GM23338 (cell line): ENCODE results near the gene IL1F10. TPM values are rescaled to one million over a fixed set of nuclear protein-coding genes. Genes with fewer than 3 reads are reported as not detected.
A peak's percentile ranks its signal among the peaks of the same experiment; 100 is the strongest.

ENCODE experiments used
- ATAC-seq: fragments of 200-7000 bp; cut with Tn5 transposase; 3 replicates; pipeline ENCODE4 v1.9.1; 2020
- DNase-seq: peaks from one replicate; pipeline ENCODE4 v3.0.0-alpha.2; 2015; ENCODE audit warnings: low spot score
- H2AFZ ChIP-seq: fragments of 200-600 bp; sonication (generic); 2 replicates; pipeline ENCODE4 v1.8.0; 2016; ENCODE audit warnings: antibody characterized with exemption, mild to moderate bottlenecking, moderate library complexity
- H3F3A ChIP-seq: fragments of 200-600 bp; sonication (generic); replicated peaks from 2 replicates; pipeline ENCODE4 v1.8.0; 2017; ENCODE audit warnings: antibody characterized with exemption, mixed run types, low read depth
- H3K27ac ChIP-seq: fragments of 200-600 bp; sonication (generic); 2 replicates; pipeline ENCODE4 v1.6.1; 2016; ENCODE audit warnings: low read depth
- H3K27me3 ChIP-seq: fragments of 200-600 bp; sonication (generic); 2 replicates; pipeline ENCODE4 v1.8.0; 2016; ENCODE audit warnings: mild to moderate bottlenecking, mixed run types, moderate library complexity; ENCODE audit not compliant: insufficient read depth
- H3K36me3 ChIP-seq: fragments of 200-600 bp; sonication (generic); 2 replicates; pipeline ENCODE4 v1.8.0; 2016; ENCODE audit warnings: mild to moderate bottlenecking; ENCODE audit not compliant: insufficient read depth
- H3K4me1 ChIP-seq: fragments of 200-600 bp; sonication (generic); 2 replicates; pipeline ENCODE4 v1.8.0; 2016; ENCODE audit warnings: mild to moderate bottlenecking, moderate library complexity; ENCODE audit not compliant: insufficient read depth
- H3K4me2 ChIP-seq: fragments of 200-600 bp; sonication (generic); 2 replicates; pipeline ENCODE4 v1.7.1; 2017; ENCODE audit warnings: mixed run types
- H3K4me3 ChIP-seq: fragments of 200-600 bp; sonication (generic); 2 replicates; pipeline ENCODE4 v1.6.1; 2016; ENCODE audit warnings: mixed run types
- H3K79me2 ChIP-seq: fragments of 200-600 bp; sonication (generic); replicated peaks from 2 replicates; pipeline ENCODE4 v1.8.0; 2017; ENCODE audit warnings: mild to moderate bottlenecking; ENCODE audit not compliant: insufficient read depth
- H3K9me2 ChIP-seq: fragments of 200-600 bp; sonication (generic); 2 replicates; pipeline ENCODE4 v1.8.0; 2017; ENCODE audit not compliant: insufficient read depth
- H4K20me1 ChIP-seq: fragments of 200-600 bp; sonication (generic); replicated peaks from 2 replicates; pipeline ENCODE4 v1.8.0; 2017; ENCODE audit warnings: mild to moderate bottlenecking; ENCODE audit not compliant: insufficient read depth
- H3K27ac Mint-ChIP-seq: 2 replicates; pipeline ENCODE4 v1.8.0; 2020; ENCODE audit warnings: inconsistent platforms, mild to moderate bottlenecking, moderate library complexity, mixed read lengths
- H3K27me3 Mint-ChIP-seq: 3 replicates; pipeline ENCODE4 v1.8.0; 2022; ENCODE audit warnings: low read depth, mild to moderate bottlenecking, moderate library complexity, mixed read lengths, inconsistent platforms; ENCODE audit not compliant: insufficient read depth, poor library complexity
- H3K36me3 Mint-ChIP-seq: 3 replicates; pipeline ENCODE4 v1.8.0; 2021; ENCODE audit warnings: low read depth, mild to moderate bottlenecking, inconsistent platforms, moderate library complexity, mixed read lengths
- H3K4me1 Mint-ChIP-seq: 3 replicates; pipeline ENCODE4 v1.8.0; 2020; ENCODE audit warnings: mild to moderate bottlenecking, inconsistent platforms, mixed read lengths
- H3K4me3 Mint-ChIP-seq: 3 replicates; pipeline ENCODE4 v1.8.0; 2021; ENCODE audit warnings: moderate library complexity, mild to moderate bottlenecking, inconsistent platforms, mixed read lengths
- H3K9me3 Mint-ChIP-seq: 3 replicates; pipeline ENCODE4 v1.8.0; 2020; ENCODE audit warnings: moderate library complexity, mild to moderate bottlenecking, inconsistent platforms, mixed read lengths
- CREB1 ChIP-seq: fragments of 250-450 bp; sonication (Bioruptor Pico); IDR thresholded peaks from 2 replicates; pipeline ENCODE4 v1.5.0; 2020; ENCODE audit warnings: low read depth, mild to moderate bottlenecking, moderate library complexity
- EZH2 ChIP-seq: fragments of 200-600 bp; sonication (generic); IDR thresholded peaks from one replicate; pipeline ENCODE4 v1.8.0; 2017; ENCODE audit warnings: antibody characterized with exemption, mild to moderate bottlenecking, low read depth; ENCODE audit not compliant: unreplicated experiment
- EZH2phosphoT487 ChIP-seq: fragments of 200-600 bp; sonication (generic); IDR thresholded peaks from one replicate; pipeline ENCODE4 v1.8.1; 2018; ENCODE audit warnings: antibody characterized with exemption; ENCODE audit not compliant: unreplicated experiment
- NANOG ChIP-seq: IDR thresholded peaks from 2 replicates; pipeline ENCODE4 v1.6.1; 2016; ENCODE audit warnings: antibody characterized with exemption, borderline replicate concordance
- ZNF331 ChIP-seq: fragments of 250-450 bp; sonication (Bioruptor Pico); IDR thresholded peaks from 2 replicates; pipeline ENCODE4 v1.5.0; 2020; ENCODE audit warnings: low read depth, mild to moderate bottlenecking, moderate library complexity
- polyA plus RNA-seq: library from polyadenylated mRNA; unstranded; fragments of >200 nt; fragmentation: Nextera tagmentation; extraction: Ambion mirVana; gene quantifications from 2 replicates; pipeline ENCODE4 v1.2.1, GENCODE V29; 2016
- total RNA-seq: library from RNA; depleted of rRNA; stranded (reverse); fragments of >200 nt; shearing (Covaris generic); gene quantifications from 2 replicates; pipeline ENCODE4 v1.2.3, GENCODE V29; 2014
- TF ChIP-seq, protein P1 (sequence below): fragments of 250-450 bp; sonication (Bioruptor Pico); IDR thresholded peaks from 2 replicates; pipeline ENCODE4 v1.5.0; 2020; ENCODE audit warnings: mild to moderate bottlenecking, moderate library complexity
- TF ChIP-seq, protein P2 (sequence below), 2 experiments: fragments of 200-600 bp in 1 of 2; sonication (generic) in 1 of 2; conservative IDR thresholded peaks; 2 replicates each; pipeline versions ENCODE4 v1.5.1 to v1.6.1; 2016 to 2017; ENCODE audit warnings: antibody characterized with exemption in 2 of 2, low read depth in 2 of 2, mild to moderate bottlenecking in 2 of 2, moderate library complexity in 1 of 2

Gene IL1F10
- total and polyA plus RNA-seq, 2 experiments from 2014 or later: not detected

DNA sequence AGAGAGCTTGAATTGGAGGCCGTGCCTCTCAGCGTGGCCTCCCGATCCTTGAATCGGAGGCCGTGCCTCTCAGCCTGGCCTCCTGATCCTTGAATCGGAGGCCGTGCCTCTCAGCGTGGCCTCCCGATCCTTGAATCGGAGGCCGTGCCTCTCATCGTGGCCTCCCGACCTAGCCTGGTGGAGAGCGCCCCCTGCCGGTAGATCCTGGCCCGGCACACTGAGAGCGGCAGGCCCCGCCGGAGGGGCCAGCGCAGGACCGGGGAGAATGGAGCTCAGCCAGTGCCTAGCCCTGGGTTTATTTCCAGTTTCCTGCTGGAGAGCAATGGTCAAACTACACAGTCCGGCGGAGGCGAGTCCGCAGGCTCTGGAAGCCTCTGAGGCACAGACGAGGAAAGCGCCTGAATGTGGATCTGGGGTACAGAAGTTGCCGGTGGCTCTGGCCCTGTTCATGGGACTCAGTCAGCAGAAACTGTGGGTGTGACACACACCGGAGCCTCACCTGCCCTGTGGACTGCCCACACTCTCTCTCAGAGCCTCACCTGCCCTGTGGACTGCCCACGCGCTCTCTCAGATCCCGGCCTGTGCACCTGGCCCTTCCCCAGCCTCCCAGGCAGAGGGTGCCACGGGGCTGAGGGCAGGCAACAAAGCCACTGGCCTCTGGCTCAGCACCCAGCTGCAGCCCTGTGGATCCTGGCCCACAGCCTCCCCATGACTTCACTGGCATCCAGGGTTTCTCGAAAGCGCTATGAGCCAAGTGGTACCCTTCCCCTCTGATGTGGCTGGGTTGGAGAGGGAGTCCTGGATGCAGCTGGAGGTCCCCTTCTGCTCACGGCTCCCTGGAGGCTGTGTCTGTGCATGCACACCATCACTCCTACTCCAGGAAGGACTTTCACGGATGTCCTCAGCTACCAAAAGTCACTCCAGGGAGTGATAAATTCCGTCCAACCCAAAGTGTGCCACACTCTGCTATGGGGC, 16.6 kb upstream of the IL1F10 start:
- Histone ChIP-seq H3K9me2 (no peaks in the 10 kb centered on the region), H4K20me1 (no peaks in the 10 kb centered on the region), H2AFZ (no peak overlapping the region), H3K27ac (no peak overlapping the region), H3K4me3 (no peak overlapping the region), H3K79me2 (no peaks in the 10 kb centered on the region), H3F3A (no peaks in the 10 kb centered on the region), H3K4me2 (no peak overlapping the region), H3K4me1 (no peaks in the 10 kb centered on the region), H3K36me3 (no peaks in the 10 kb centered on the region), H3K27me3 (no peaks in the 10 kb centered on the region)
- Mint-ChIP-seq H3K9me3 (peaks cover 77% of the 10 kb centered on the region), H3K4me3 (no peak overlapping the region), H3K27me3 (peaks cover 9% of the 10 kb centered on the region), H3K4me1 (no peaks in the 10 kb centered on the region; the same call in 2 of the 3 replicates), H3K36me3 (peaks cover 15% of the 10 kb centered on the region), H3K27ac (no peak overlapping the region)
- TF ChIP-seq NANOG: no peak
- TF ChIP-seq ZNF331: no peak
- no peak for TF ChIP-seq EZH2phosphoT487
- TF ChIP-seq, protein P1, sequence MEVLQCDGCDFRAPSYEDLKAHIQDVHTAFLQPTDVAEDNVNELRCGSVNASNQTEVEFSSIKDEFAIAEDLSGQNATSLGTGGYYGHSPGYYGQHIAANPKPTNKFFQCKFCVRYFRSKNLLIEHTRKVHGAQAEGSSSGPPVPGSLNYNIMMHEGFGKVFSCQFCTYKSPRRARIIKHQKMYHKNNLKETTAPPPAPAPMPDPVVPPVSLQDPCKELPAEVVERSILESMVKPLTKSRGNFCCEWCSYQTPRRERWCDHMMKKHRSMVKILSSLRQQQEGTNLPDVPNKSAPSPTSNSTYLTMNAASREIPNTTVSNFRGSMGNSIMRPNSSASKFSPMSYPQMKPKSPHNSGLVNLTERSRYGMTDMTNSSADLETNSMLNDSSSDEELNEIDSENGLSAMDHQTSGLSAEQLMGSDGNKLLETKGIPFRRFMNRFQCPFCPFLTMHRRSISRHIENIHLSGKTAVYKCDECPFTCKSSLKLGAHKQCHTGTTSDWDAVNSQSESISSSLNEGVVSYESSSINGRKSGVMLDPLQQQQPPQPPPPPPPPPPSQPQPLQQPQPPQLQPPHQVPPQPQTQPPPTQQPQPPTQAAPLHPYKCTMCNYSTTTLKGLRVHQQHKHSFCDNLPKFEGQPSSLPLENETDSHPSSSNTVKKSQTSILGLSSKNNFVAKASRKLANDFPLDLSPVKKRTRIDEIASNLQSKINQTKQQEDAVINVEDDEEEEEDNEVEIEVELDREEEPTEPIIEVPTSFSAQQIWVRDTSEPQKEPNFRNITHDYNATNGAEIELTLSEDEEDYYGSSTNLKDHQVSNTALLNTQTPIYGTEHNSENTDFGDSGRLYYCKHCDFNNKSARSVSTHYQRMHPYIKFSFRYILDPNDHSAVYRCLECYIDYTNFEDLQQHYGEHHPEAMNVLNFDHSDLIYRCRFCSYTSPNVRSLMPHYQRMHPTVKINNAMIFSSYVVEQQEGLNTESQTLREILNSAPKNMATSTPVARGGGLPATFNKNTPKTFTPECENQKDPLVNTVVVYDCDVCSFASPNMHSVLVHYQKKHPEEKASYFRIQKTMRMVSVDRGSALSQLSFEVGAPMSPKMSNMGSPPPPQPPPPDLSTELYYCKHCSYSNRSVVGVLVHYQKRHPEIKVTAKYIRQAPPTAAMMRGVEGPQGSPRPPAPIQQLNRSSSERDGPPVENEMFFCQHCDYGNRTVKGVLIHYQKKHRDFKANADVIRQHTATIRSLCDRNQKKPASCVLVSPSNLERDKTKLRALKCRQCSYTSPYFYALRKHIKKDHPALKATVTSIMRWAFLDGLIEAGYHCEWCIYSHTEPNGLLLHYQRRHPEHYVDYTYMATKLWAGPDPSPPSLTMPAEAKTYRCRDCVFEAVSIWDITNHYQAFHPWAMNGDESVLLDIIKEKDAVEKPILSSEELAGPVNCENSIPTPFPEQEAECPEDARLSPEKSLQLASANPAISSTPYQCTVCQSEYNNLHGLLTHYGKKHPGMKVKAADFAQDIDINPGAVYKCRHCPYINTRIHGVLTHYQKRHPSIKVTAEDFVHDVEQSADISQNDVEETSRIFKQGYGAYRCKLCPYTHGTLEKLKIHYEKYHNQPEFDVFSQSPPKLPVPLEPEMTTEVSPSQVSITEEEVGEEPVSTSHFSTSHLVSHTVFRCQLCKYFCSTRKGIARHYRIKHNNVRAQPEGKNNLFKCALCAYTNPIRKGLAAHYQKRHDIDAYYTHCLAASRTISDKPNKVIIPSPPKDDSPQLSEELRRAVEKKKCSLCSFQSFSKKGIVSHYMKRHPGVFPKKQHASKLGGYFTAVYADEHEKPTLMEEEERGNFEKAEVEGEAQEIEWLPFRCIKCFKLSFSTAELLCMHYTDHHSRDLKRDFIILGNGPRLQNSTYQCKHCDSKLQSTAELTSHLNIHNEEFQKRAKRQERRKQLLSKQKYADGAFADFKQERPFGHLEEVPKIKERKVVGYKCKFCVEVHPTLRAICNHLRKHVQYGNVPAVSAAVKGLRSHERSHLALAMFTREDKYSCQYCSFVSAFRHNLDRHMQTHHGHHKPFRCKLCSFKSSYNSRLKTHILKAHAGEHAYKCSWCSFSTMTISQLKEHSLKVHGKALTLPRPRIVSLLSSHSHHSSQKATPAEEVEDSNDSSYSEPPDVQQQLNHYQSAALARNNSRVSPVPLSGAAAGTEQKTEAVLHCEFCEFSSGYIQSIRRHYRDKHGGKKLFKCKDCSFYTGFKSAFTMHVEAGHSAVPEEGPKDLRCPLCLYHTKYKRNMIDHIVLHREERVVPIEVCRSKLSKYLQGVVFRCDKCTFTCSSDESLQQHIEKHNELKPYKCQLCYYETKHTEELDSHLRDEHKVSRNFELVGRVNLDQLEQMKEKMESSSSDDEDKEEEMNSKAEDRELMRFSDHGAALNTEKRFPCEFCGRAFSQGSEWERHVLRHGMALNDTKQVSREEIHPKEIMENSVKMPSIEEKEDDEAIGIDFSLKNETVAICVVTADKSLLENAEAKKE (CRISPR knock-in tag): no peak
- no peak for TF ChIP-seq EZH2
- TF ChIP-seq, protein P2, sequence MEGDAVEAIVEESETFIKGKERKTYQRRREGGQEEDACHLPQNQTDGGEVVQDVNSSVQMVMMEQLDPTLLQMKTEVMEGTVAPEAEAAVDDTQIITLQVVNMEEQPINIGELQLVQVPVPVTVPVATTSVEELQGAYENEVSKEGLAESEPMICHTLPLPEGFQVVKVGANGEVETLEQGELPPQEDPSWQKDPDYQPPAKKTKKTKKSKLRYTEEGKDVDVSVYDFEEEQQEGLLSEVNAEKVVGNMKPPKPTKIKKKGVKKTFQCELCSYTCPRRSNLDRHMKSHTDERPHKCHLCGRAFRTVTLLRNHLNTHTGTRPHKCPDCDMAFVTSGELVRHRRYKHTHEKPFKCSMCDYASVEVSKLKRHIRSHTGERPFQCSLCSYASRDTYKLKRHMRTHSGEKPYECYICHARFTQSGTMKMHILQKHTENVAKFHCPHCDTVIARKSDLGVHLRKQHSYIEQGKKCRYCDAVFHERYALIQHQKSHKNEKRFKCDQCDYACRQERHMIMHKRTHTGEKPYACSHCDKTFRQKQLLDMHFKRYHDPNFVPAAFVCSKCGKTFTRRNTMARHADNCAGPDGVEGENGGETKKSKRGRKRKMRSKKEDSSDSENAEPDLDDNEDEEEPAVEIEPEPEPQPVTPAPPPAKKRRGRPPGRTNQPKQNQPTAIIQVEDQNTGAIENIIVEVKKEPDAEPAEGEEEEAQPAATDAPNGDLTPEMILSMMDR (conservative IDR thresholded peaks at IDR 0.05; ENCODE audit: low read depth in 2 of 2): peak; percentile 8 to 27; a peak in 1 of 4 replicates
- TF ChIP-seq CREB1: no peak
- ATAC-seq: no peak
- no peak for DNase-seq
